Loucy (cell line): Measurements from ENCODE around the gene UFD1.

Experiments
- EZH2phosphoT487 ChIP-seq: fragments of 200-600 bp; IDR thresholded peaks from 2 replicates; pipeline ENCODE4 v1.6.1; 2018; ENCODE audit warnings: antibody characterized with exemption, mild to moderate bottlenecking, moderate library complexity, borderline replicate concordance
- TF ChIP-seq, protein P1 (sequence below): fragments of 200-600 bp; sonication (generic); conservative IDR thresholded peaks from 2 replicates; pipeline ENCODE4 v1.5.1; 2014; ENCODE audit warnings: mild to moderate bottlenecking, antibody characterized with exemption, low read length

DNA sequence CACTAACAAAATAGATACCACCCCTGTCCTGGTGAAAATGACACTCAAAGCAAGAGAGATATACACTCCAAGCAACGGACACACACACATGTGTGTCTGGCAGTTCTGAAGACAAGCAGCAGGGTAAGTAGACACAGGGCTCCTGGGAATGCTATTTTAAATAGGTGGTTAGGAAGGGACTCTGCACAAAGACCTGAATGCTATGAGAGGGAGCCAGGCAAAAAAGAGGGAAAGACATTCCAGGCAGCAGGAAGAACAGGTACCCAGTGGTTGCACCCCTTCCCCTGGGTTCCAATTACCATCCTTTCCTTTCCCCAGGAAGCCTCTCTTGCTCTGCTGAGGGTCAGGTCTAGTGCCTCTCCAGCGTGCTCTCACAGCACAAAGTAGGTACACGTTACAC, 3.0 kb downstream of the UFD1 start:
- TF ChIP-seq, protein P1, sequence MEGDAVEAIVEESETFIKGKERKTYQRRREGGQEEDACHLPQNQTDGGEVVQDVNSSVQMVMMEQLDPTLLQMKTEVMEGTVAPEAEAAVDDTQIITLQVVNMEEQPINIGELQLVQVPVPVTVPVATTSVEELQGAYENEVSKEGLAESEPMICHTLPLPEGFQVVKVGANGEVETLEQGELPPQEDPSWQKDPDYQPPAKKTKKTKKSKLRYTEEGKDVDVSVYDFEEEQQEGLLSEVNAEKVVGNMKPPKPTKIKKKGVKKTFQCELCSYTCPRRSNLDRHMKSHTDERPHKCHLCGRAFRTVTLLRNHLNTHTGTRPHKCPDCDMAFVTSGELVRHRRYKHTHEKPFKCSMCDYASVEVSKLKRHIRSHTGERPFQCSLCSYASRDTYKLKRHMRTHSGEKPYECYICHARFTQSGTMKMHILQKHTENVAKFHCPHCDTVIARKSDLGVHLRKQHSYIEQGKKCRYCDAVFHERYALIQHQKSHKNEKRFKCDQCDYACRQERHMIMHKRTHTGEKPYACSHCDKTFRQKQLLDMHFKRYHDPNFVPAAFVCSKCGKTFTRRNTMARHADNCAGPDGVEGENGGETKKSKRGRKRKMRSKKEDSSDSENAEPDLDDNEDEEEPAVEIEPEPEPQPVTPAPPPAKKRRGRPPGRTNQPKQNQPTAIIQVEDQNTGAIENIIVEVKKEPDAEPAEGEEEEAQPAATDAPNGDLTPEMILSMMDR, result no peak
- TF ChIP-seq EZH2phosphoT487, result no peak
